Fibroblast of the conjunctiva (primary cell): ENCODE data around the gene GRM5.

Experiments
- DNase-seq: peaks from one replicate; pipeline ENCODE4 v3.0.0-alpha.2; 2010; ENCODE audit warnings: low read depth

GRM5 gene

GRCh38 chr11:88831303-88831890 lies 234.4 kb downstream of the GRM5 start:
- DNase-seq, result no peak

- no peak for DNase-seq
These were observed 238.6 kb downstream of the GRM5 start for GRCh38 chr11:88827018-88827676.

GRCh38 chr11:88819616-88820015 lies 246.2 kb downstream of the GRM5 start:
- no peak for DNase-seq

- no peak for DNase-seq
These were observed 246.8 kb downstream of the GRM5 start for GRCh38 chr11:88818978-88819377.

GRCh38 chr11:88815505-88815904 lies 250.3 kb downstream of the GRM5 start:
- no peak for DNase-seq

- DNase-seq, result no peak
These were observed 251.7 kb downstream of the GRM5 start for GRCh38 chr11:88814076-88814475.

- no peak for DNase-seq
These were observed 252.4 kb downstream of the GRM5 start for GRCh38 chr11:88813233-88813915.

GRCh38 chr11:88810420-88811097 lies 255.2 kb downstream of the GRM5 start:
- no peak for DNase-seq

- DNase-seq, result no peak
These were observed 256.7 kb downstream of the GRM5 start for GRCh38 chr11:88809126-88809525.

- DNase-seq, result no peak
These were observed 258.4 kb downstream of the GRM5 start for GRCh38 chr11:88807349-88807748.

- DNase-seq, result no peak
These were observed 259.4 kb downstream of the GRM5 start for GRCh38 chr11:88806410-88806809.

- no peak for DNase-seq
These were observed 264.2 kb downstream of the GRM5 start for GRCh38 chr11:88801484-88802123.

- DNase-seq, result no peak
These were observed 265.8 kb downstream of the GRM5 start for GRCh38 chr11:88799771-88800500.

- no peak for DNase-seq
These were observed 275.6 kb downstream of the GRM5 start for GRCh38 chr11:88790182-88790581.

GRCh38 chr11:88779577-88779976 lies 286.2 kb downstream of the GRM5 start:
- peak; percentile 41 for DNase-seq

GRCh38 chr11:88770475-88771079 lies 295.2 kb downstream of the GRM5 start:
- no peak for DNase-seq

GRCh38 chr11:88744140-88744539 lies 321.6 kb downstream of the GRM5 start:
- no peak for DNase-seq

GRCh38 chr11:88739524-88739923 lies 326.3 kb downstream of the GRM5 start:
- DNase-seq, result no peak

- DNase-seq, result no peak
These were observed 356.2 kb downstream of the GRM5 start for GRCh38 chr11:88709567-88709966.

- no peak for DNase-seq
These were observed 361.3 kb downstream of the GRM5 start for GRCh38 chr11:88704485-88704884.

- DNase-seq, result no peak
These were observed 364.0 kb downstream of the GRM5 start for GRCh38 chr11:88701816-88702215.
